SK-N-MC (cell line): ENCODE data around the gene PDZD7.

Experiments
- EZH2 ChIP-seq: fragments of 200-600 bp; sonication (generic); IDR thresholded peaks from one replicate; pipeline ENCODE4 v1.6.1; 2017; ENCODE audit warnings: antibody characterized with exemption
- FOXP2 ChIP-seq: optimal IDR thresholded peaks from 2 replicates; pipeline ENCODE3; 2011; ENCODE audit warnings: mild to moderate bottlenecking, moderate library complexity; ENCODE audit not compliant: insufficient read depth; ENCODE audit errors: extremely low read length, control extremely low read depth
- POLR2AphosphoS5 ChIP-seq: IDR thresholded peaks from 2 replicates; pipeline ENCODE4 v1.6.1; 2012; ENCODE audit warnings: mild to moderate bottlenecking, low read depth, low read length, borderline replicate concordance

GRCh38 chr10:101027106-101027720, 3.7 kb downstream of the PDZD7 start:
- no peak for TF ChIP-seq POLR2AphosphoS5
- TF ChIP-seq EZH2: no peak
- TF ChIP-seq FOXP2: no peak
